GM19099 (cell line): ENCODE measurements around the gene ACOXL.

Experiments used
- POLR2A ChIP-seq: IDR thresholded peaks from 3 replicates; pipeline ENCODE4 v1.6.1; 2011; ENCODE audit warnings: low read depth; ENCODE audit not compliant: insufficient read length; ENCODE audit errors: extremely low read depth

ACOXL gene

DNA sequence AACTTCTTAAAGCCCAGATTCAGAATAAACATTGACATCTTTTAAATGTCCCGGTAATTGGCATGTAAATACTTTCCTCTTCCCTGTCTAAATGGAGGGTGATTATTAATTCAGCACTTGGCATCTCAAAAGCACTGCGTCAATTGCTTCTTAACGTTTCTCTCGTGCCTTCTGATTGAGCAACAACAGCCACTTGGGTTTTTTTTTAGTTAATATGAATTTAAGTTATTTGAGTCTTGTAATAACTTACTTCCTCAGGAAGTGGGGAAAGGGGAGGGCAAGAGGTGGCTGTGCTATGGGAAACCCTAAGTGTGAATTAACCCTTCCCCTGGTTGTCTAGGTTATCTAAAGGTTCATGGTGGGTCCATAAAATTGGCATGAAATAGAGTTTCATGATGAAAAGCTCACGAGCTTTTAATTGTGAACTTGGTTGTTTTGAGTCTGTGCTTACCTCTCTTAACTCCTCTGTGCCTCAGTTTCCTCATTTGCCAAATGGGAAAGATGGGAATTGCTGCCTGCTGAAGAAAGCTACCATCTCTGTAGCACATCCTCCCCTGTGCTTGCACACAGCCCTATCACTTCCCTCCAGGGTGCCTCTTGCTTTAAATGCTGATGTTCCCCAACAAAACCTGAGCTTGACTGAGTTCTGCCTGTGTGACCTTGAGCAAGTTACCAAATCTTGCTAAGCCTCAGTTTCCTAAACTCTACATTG, 262.0 kb downstream of the ACOXL start:
- TF ChIP-seq POLR2A, result no peak

DNA sequence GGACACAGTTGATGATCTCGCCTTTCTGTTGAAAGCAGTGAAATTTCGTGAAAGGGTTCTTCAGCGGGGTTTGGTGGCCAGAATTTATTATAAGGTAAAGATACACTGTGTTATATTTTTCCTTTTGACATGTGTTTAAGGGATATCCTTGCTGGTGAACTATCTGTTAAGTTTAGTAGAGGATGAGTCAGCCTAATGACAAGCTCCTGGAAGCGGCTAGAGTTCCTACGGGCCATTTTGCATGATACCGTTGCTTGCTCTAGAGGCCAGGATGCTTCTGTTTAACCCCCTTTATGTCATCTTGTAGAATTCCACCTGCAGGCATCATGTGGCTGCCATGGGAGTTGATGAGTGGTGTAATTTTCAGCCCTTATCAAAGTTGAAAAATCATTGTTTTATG, 263.5 kb downstream of the ACOXL start:
- TF ChIP-seq POLR2A, result no peak

GRCh38 chr2:110997331-110998045, 265.1 kb downstream of the ACOXL start:
- no peak for TF ChIP-seq POLR2A

DNA sequence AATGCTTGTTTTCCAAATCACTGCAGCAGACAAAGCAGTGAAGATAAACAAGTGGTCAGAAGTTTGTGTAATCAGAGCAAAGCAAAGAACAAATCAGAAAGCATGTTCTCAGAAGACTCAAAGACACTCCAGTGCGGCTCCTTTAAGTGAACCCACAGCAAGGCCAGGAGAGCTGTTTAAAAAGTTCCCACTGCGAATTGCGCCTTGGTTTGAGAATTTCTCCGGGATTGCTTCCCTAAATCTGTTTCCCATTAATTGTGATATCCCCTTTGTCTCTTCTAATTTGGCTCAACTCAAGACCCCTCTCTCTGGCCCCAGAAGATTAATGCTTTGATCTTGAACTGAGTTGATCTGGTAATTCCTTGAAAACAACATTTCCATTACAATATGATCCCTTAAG, 265.9 kb downstream of the ACOXL start:
- TF ChIP-seq POLR2A, result no peak

DNA sequence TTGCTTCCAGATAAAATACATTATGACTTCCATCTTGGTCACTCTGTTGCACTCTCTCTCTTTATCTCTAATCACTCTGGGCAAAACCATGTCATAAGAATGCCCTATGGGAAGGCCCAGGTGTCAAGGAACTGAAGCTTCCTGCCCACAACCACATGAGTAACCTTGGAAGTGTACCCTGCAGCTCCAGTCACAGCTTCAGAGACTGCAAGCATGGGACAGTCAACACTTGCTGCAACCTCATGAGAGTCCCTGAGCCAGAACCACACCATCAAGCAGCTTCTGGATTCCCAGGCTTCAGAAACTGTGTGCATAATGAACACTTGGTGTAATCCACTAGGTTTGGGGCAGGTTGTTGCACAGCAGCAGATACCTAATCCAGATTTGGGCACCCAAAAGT, 267.3 kb downstream of the ACOXL start:
- TF ChIP-seq POLR2A, result no peak

DNA sequence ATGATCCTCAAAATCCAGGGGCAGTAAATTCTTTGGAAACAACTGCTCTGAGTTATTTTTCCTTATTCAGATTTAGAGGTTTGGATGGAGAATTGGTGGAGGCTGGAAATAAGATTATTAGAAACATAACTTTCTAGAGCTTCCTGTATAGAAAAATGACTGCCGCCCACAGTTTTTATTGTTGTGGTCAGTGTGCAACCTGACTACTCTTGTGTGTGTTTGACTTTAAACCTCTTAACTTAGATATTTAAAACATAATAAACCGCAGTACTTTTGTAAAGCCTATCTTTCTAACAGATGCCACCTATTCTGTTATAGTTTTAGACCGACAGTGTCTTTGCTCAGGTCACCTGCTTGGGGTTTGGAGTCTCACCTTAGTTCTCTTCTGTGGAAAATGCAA, 272.9 kb downstream of the ACOXL start:
- no peak for TF ChIP-seq POLR2A

DNA sequence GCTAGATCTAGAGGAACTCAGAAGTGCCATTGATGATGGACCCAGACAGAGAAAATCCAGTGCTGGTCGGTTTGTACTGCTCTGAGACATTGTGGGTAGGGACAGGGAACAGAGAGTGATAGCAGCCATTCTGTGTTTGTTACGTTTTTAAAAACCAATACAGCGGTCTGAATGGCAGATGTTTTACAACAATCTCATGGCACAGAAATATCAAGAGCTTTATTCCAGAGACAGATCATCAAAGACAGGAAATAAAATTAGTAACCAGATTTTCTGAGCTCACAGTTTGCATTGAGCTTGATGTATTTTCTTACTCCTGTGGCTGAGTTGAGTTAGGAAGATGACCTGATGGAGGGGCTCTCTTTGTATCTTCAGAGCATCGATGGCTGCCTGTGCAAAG, 273.4 kb downstream of the ACOXL start:
- TF ChIP-seq POLR2A, result no peak

- no peak for TF ChIP-seq POLR2A
Observed at GRCh38 chr2:111007757-111008688, 275.6 kb downstream of the ACOXL start.

DNA sequence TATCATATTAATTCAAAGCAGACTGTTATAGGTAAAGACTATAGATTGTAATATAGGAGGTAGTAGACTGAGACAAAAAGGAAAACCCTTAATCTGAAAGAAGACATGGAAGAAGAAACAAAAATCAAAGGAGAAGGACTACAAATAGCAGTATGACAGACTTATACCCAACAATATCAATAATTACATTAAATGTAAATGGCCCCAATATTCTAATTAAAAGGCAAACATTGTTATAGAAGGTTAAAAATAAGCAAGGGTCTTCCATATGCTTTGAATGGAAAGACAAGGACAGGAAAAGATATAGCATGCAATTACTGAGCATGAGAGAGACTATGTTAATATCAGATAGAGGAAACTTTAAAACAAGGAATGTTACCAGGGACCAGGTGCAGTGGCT, 278.8 kb downstream of the ACOXL start:
- TF ChIP-seq POLR2A, result no peak

GRCh38 chr2:111015283-111015995, 283.1 kb downstream of the ACOXL start:
- TF ChIP-seq POLR2A, result no peak

DNA sequence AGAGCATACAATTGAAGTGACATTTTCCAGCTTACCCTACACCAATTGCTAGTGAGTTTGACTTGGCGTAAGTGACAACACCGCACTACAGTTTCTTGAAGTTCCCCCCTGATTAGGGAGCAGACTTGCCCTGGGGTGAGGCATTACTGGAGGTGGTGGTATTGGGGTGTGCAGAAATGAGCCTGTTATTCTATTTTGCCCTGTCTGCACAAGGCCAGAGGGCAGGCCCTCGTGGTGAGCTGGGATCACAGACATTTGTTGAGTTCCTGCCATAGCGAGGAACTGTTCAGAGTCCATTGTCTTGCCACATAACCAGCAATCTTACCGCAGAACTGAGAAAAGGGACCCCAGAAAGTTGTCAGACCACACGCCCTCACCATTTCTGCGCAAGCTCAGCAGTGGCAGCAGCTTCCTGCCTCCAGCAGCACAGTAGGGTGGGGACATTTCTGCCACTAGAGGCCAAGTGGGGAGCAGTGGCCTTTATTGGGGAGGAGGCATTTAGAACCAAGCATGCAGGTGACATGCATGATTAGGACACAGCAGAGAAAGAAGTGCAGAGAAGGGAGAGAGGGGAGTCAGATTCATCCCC, 284.8 kb downstream of the ACOXL start:
- no peak for TF ChIP-seq POLR2A

DNA sequence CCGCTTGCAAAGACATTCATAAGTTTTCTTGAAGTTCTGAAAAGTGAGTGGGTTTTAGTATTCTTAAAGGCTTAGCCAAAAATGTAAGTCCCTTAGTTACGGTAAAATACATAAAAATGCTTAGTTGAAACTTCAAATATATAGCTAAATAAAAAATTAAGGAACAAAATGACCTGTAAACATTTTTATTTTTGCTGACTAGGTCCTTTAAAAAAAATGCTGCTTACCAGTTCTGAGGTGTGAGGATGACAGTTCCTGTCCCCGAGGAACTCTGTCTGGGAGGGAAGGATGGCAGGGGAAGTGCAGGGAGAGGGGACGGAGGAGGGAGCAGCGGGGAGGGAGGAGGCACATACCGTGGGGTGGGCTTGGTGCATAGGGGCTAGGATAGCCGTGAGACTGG, 285.5 kb downstream of the ACOXL start:
- TF ChIP-seq POLR2A, result no peak

DNA sequence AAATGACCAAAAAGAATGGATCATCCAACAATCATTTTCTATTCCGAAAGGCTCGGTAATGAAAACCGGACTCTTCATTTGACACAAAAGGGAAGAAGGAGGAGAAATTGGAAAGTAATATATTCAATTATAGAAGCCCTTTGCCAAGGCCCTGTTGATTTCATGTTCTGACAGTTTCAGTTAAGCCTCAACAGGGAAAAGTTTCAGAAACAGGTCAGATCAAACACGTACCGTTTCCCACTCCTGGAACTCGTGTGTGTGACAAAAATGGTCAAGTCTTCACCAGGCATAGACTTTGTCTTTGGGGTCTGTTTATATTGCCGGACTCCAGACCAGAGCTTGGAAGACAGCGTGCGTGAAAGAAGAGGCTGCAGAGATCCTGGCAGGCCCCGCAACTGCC, 287.0 kb downstream of the ACOXL start:
- TF ChIP-seq POLR2A, result no peak

- no peak for TF ChIP-seq POLR2A
Observed at GRCh38 chr2:111022633-111023032, 290.3 kb downstream of the ACOXL start.

- no peak for TF ChIP-seq POLR2A
Observed at GRCh38 chr2:111024496-111024895, 292.1 kb downstream of the ACOXL start.

DNA sequence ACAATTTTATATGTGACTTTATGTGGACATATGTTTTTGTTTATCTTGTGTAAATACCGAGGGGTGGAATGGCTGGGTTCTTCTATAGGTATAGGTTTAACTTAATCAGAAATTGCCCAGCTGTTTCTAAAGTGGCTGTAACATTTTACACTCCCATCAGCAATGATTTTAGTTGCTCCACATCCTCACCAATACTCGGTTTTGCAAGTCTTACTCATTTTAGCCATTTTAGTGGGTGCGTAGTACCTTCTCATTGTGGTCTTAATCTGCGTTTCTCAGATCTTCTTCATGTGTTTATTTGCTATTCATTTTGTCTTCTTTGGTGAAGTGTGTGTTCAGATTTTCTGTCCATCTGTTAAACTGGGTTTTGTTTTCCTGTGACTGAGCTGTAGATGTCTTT, 292.9 kb downstream of the ACOXL start:
- no peak for TF ChIP-seq POLR2A
